ACHN (cell line): ENCODE results near the gene CC2D2A.

ENCODE experiments used
- DNase-seq: peaks from one replicate; pipeline ENCODE4 v3.0.0-alpha.2; 2015
- in situ Hi-C: cut with HindIII; loops from 2 replicates; pipeline ENCODE4 v1.10.0; 2017; ENCODE audit warnings: low sequenced_read_pairs, low pct_ligation_motif_present, low pct_unique_long_range_greater_than_20kb

Gene CC2D2A

DNA sequence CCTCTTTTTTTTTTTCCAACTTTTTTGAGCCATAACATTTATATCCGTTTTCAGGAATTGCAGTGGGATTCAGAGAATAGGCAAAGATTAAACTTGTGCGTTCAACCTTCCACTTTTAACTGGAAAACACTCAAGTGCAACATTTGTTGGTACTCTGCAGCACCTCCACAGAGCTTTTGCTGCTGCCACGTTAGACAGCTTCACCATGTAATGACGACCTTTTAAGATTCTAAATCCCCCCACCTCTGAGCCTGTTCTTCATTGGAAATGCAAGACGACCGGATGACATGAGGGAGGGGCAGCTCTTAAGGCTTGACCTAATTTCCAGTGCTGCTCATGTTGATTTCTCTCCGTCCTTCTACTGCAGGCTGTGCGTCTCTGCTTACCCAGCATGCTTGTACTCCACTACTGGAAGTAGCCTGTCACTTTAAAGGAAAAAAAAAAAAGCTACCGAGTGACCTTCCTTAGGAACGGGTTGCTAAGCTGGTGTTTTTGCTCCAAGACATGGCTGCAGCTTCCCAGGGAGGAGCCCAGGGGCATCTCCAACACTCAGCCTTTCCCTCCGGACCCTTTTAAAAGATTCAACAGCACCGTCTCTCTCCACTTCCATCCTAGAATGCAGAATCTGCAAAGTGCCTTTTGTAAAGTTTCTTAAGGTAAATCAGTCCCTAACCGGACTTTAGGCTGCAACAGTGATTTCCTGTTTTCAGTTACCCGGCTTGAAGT, at the start of gene CC2D2A:
TSS of gene CC2D2A (plus strand) at position 481 of the 726 bp plus-strand sequence. CDS start 6,051 bp downstream, outside the sequence.
- in situ Hi-C loops, result no loop called here
- DNase-seq, result peak; percentile 58

DNA sequence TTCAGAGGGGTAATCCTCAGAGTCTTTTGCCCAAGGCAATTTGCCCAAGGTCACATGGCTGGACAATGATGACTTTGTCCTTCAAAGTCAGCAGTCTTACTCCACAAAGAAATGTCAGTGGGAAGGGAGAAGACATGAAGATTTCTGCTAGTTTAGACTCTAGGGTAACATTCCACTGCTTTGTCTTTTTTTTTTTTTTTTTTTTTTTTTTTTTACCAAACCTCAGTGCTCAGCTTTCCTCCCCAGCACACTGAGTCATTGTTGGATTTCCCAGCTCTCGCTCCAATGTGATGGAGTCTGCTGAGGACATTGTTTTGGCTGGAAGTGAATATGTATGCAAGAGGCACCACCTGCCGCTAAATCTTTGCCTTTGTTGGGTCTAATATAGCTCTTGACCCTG, 49.0 kb upstream of the CC2D2A start:
- DNase-seq, result no peak
- in situ Hi-C loops, result no loop called here

DNA sequence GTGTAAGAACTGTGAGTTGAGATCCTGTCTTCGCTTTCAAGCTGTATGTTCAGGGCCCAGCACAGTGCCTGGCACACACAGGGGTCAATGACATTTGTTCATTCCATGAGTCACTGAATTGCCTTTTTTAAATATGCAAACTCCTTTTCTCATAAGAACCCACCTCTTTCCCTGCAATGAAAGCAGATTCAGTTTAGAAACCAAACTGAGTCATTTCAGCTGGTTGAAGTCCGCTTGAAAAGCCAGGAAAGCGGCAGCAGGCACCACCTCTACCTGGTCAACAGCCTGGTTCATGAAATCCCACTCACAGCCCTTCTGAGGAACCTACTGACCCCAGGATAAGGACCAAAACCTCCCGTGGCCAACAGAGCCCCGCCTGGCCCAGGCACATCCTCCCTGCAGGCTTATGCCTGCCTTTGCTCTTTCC, 46.4 kb upstream of the CC2D2A start:
- DNase-seq, result no peak
- in situ Hi-C loops, result no loop called here

DNA sequence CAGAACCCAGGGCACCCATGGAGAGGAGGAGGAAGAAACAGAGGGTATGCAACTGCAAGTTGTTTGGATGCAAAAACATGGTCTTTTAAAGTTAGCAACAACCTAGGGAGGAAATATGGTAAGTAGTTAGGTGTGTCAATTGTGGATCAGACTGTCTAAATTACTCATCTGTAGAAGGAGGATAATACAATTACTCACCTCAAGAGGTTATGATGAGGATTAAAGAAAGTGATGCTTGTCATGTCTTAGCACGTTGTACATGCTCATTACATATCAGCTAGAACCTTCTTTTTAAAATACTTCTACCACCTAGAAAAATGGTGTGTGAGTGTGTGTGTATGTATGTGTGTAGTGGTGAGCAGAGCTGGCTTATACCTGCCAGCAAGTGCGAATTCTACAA, 44.2 kb upstream of the CC2D2A start:
- in situ Hi-C loops, result no loop called here
- DNase-seq, result no peak

- DNase-seq, result no peak
- in situ Hi-C loops, result no loop called here
Measured at GRCh38 chr4:15427161-15427560, 42.5 kb upstream of the CC2D2A start.

- DNase-seq, result no peak
- in situ Hi-C loops, result no loop called here
Measured at GRCh38 chr4:15427701-15428100, 42.0 kb upstream of the CC2D2A start, which contains the start of gene C1QTNF7. TSS of gene C1QTNF7 (plus strand) at chr4:15428033. CDS start at chr4:15435744, 7,711 bp downstream.

DNA sequence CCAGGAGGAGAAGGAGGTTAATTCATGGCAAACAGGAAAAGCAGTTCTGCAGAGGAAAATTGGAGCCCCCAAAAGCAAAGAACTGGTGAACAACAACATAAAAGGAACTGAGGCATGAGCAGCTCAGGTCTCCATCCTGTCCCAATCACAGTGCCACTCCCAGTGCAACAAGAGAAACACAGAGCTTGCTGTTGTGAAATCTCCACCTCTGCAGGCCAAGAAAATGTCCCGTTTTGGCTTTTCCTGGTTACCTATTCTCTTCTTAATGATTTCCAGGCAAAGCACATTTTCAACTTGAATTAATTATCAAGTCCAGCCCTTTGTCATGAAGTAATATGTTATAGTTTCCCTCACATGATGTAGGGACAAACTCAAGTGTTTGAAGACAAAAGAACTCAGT, 41.1 kb upstream of the CC2D2A start:
- in situ Hi-C loops, result no loop called here
- no peak for DNase-seq

DNA sequence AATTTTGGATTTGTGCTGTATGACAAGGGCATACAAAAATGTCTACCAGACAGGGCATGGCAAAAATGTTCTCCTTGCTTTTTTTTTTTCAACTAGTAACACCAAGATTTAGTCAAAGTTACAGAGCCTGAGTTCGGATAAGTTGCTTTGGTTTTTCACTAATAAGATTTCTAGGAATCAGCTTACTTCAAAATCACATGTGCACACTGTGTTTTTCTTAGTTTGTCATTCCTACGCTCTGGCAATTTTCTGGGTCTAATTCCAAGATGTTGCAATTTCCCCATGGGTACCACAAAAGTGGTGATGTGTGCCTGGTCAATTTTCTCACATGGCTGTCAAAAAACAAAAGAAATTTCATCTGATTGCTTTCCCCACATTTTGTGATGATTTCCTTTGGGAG, 35.6 kb upstream of the CC2D2A start:
- in situ Hi-C loops, result no loop called here
- DNase-seq, result no peak

GRCh38 chr4:15434676-15435075, 35.0 kb upstream of the CC2D2A start:
- DNase-seq, result no peak
- in situ Hi-C loops, result no loop called here

- DNase-seq, result no peak
- in situ Hi-C loops, result no loop called here
Measured at GRCh38 chr4:15436513-15436912, 33.2 kb upstream of the CC2D2A start.

DNA sequence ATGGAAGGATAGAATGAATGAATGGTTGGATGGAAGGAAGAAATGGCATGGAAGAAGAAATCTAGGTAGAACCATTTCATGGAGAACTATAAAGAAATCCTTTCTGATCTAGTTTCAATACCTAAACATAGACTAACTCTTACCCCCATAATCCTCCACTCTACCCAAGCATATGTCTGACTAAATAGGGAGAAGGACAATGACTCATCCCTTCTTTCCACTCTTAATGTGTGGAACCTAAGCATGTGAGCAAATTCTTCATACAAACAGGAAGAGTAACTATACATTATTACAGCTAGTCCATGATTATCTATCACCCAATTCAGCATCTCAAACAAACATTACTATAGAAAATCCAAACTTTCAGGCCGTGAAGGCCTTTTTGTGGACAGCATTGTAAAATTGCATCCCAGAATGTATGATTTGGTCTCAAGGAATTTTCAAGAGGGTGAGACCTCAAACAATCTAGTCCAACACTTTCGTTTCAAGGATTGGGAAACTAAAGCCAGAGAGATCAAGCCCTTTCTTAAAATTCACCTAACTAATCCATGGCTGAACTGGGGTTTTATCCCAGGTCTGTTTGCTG, 30.6 kb upstream of the CC2D2A start:
- no peak for DNase-seq

DNA sequence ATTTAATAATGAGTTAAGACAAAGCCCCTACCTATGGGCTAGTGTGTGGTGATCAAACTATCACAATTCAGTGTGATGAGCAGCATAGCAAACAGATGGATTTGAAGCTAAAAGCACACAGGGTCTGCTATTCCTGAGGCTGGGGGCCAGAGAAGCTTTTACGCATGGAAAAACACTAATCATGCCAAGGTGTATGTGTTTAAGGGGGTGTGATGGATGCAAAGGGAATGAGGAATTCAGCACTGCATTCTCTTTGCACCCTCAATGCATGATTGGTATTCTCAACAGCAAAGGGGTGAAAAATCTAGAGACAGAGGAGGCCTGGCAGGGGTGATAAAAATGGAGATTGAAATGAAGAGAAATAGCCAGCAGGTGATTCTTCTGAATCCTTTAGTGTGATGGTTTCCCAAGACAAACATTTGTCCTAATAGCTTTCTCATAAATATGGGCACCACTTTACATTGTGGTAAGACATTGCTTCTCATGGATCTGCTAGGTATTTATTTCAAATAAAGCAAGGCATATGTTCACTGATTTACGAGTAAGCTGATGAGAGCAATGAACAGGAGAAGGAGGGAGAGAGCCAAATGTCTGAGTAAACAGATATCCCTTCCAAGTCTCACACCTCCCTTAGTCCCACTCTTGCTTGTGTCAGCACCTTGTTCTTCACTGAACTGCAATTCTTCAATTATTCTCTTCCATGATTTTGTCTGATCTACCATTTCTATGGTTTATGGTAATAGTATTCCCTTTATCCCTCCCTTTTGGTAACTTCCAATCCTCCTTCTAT, 26.1 kb upstream of the CC2D2A start:
- in situ Hi-C loops, result no loop called here
- no peak for DNase-seq

More for the DNA sequence above, 30.6 kb upstream of the CC2D2A start:
- in situ Hi-C loops, result no loop called here

DNA sequence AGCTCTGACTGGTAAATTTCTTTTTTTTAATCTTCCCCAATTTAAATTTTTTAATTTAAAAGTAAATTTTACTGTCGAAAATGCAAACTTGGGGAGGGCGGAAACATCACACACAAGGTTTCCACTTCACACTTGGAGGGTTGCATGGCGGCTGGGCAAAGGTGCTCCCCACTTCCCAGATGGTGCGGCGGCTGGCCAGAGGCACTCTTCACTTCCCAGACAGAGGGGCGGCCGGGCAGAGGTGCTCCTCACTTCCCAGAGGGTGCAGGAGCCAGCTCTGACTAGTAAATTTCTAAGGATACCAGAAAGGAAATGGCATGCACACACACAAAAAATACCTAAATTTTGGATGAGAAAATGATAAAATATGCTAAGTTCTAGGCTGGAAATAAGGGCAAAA, 25.4 kb upstream of the CC2D2A start:
- in situ Hi-C loops, result no loop called here
- DNase-seq, result no peak

- in situ Hi-C loops, result no loop called here
- no peak for DNase-seq
Measured at GRCh38 chr4:15444879-15445547, 24.7 kb upstream of the CC2D2A start.

GRCh38 chr4:15451181-15451865, 18.4 kb upstream of the CC2D2A start:
- DNase-seq, result no peak
- in situ Hi-C loops, result no loop called here

DNA sequence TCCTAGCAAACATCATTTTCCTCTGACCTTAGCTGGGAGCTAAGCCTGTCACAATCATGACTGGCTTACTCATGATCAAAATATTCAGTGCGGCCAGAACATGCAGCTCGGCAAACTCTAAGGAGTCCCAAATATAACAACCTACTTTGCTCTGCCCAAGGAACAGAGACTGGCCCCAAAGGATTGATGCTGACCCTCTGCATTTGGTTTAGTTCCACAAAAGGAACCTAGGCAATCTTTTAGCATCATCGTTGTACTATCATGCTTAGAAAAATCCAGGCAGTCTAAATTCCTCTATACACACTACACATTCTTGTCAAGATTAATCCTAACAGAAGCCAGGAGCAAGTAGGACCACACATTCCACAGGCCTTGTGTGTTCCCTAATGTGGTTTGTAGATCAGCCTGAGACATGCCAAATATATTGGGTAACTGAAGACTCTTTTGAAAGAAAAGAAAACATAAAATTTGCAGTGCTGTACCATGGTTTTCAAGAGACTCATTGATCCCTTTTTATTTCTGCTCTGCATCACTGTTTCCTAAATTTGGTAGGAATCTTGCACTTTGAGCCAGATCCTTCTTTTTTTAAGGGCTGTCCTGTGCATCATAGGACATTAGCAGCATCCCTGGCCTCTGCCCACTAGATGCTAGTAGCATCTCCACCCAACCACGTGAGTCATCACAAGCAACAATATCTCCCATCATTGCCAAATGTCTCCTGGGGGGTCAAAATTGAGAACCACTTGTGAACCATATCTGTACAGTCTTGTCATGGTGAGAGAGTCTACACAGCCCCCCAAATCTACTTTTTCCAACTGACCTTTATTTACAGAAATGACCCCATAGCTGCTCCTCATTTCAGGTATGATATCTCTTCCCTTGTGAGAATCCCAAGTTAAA, 17.6 kb upstream of the CC2D2A start:
- DNase-seq, result peak; percentile 90
- in situ Hi-C loops, result no loop called here

DNA sequence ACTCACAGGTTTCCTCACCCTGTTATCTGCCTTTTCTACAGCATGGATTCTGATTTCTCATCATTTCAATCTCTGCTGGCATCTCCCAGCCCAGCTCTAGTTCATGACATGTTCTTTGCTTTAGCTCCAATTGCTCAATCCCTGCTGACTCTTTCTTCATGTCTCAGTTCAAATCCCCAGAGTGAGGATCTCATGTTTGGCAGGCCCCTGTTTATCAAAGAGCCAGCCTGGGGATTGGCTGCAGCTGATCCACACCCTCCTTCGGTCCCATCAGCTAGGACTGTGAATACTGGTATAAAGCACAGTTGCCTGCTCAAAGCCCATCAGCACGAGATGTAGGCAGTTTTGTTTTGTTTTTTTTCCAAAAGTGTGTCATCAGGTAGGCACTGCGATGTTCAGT, 14.4 kb upstream of the CC2D2A start:
- in situ Hi-C loops, result no loop called here

More for the DNA sequence above, 14.4 kb upstream of the CC2D2A start:
- DNase-seq, result no peak
